ENCODE measurements around the gene UBE2K. TPM values are rescaled to one million over a fixed set of nuclear protein-coding genes. Genes with fewer than 3 reads are reported as not detected.
"Not testable (repeated sequence)": the region's sequence is repeated elsewhere in the genome, so short reads cannot be mapped to it uniquely, and the experiment has no call there.

UBE2K gene
- total and polyA plus RNA-seq, 2 donors, result 18.5 to 40.9 TPM

- DNase-seq (ENCODE audit: low read depth in 6 of 9, low spot score in 9 of 9), result no peak
- no peak overlapping the region for H3K4me3 ChIP-seq (ENCODE audit: low read length in 2 of 2)
- 84% methylated on average over 3 of the region's 3 CpGs for WGBS
- H3K27me3 ChIP-seq (ENCODE audit: control insufficient read depth in 2 of 2, insufficient read depth in 1 of 2, low read length in 1 of 2), result no peaks in the 10 kb centered on the region
- no peaks in the 10 kb centered on the region for H3K4me1 ChIP-seq (ENCODE audit: control insufficient read depth in 2 of 2, insufficient read depth in 2 of 2, low read length in 2 of 2)
- no peaks in the 10 kb centered on the region for H3K9me3 ChIP-seq (ENCODE audit: control insufficient read depth in 2 of 2, insufficient read depth in 1 of 2, low read length in 1 of 2)
- H3K36me3 ChIP-seq (ENCODE audit: control insufficient read depth in 2 of 2, insufficient read depth in 2 of 2, low read length in 1 of 2), result peaks cover 6 to 10% of the 10 kb centered on the region in 2 donors
- H3K27ac ChIP-seq (ENCODE audit: low read depth in 1 of 2, low read length in 1 of 2), result no peak overlapping the region
These were observed 32.1 kb downstream of the UBE2K start for GRCh38 chr4:39730072-39730471.

- DNase-seq (ENCODE audit: low read depth in 6 of 9, low spot score in 9 of 9), result no peak
- Histone ChIP-seq H3K9me3 (ENCODE audit: control insufficient read depth in 2 of 2, insufficient read depth in 1 of 2, low read length in 1 of 2) (no peaks in the 10 kb centered on the region), H3K36me3 (ENCODE audit: control insufficient read depth in 2 of 2, insufficient read depth in 2 of 2, low read length in 1 of 2) (peaks cover 6 to 10% of the 10 kb centered on the region in 2 donors), H3K27ac (ENCODE audit: low read depth in 1 of 2, low read length in 1 of 2) (no peak overlapping the region), H3K4me1 (ENCODE audit: control insufficient read depth in 2 of 2, insufficient read depth in 2 of 2, low read length in 2 of 2) (no peaks in the 10 kb centered on the region), H3K4me3 (ENCODE audit: low read length in 2 of 2) (no peak overlapping the region), H3K27me3 (ENCODE audit: control insufficient read depth in 2 of 2, insufficient read depth in 1 of 2, low read length in 1 of 2) (no peaks in the 10 kb centered on the region)
- WGBS, result 97% methylated on average over 2 of the region's 2 CpGs
These were observed 34.0 kb downstream of the UBE2K start for GRCh38 chr4:39731908-39732307.

- no peaks in the 10 kb centered on the region for H3K9me3 ChIP-seq (ENCODE audit: control insufficient read depth in 2 of 2, insufficient read depth in 1 of 2, low read length in 1 of 2)
- no peak overlapping the region for H3K27ac ChIP-seq (ENCODE audit: low read depth in 1 of 2, low read length in 1 of 2)
- H3K27me3 ChIP-seq (ENCODE audit: control insufficient read depth in 2 of 2, insufficient read depth in 1 of 2, low read length in 1 of 2), result no peaks in the 10 kb centered on the region
- no peaks in the 10 kb centered on the region for H3K4me1 ChIP-seq (ENCODE audit: control insufficient read depth in 2 of 2, insufficient read depth in 2 of 2, low read length in 2 of 2)
- no peak for DNase-seq (ENCODE audit: low read depth in 6 of 9, low spot score in 9 of 9)
- WGBS, result 94% methylated on average over 3 of the region's 3 CpGs
- no peak overlapping the region for H3K4me3 ChIP-seq (ENCODE audit: low read length in 2 of 2)
- H3K36me3 ChIP-seq (ENCODE audit: control insufficient read depth in 2 of 2, insufficient read depth in 2 of 2, low read length in 1 of 2), result peaks cover 4 to 7% of the 10 kb centered on the region in 2 donors
These were observed 34.8 kb downstream of the UBE2K start for GRCh38 chr4:39732728-39733127.

DNA sequence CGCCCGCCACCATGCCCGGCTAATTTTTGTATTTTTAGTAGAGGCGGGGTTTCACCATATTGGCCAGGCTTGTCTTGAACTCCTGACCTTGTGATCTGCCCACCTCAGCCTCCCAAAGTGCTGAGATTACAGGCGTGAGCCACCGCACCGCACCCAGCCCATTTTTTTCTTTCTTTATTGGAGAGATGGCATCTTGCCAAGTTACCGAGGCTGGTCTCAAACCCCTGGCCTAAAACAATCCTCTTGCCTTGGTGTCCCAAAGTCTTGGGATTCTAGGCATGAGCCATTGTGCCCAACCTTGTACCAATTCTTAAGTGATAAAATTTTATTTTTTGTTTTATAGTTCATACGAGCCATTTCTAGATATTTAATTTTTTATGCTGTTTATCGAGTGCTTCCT is 41.7 kb downstream of the UBE2K start:
- not testable (repeated sequence) for H3K4me3 ChIP-seq (ENCODE audit: low read length in 2 of 2); H3K9me3 ChIP-seq (ENCODE audit: control insufficient read depth in 2 of 2, insufficient read depth in 1 of 2, low read length in 1 of 2); H3K27ac ChIP-seq (ENCODE audit: low read depth in 1 of 2, low read length in 1 of 2); H3K27me3 ChIP-seq (ENCODE audit: control insufficient read depth in 2 of 2, insufficient read depth in 1 of 2, low read length in 1 of 2); DNase-seq (ENCODE audit: low read depth in 6 of 9, low spot score in 9 of 9); H3K4me1 ChIP-seq (ENCODE audit: control insufficient read depth in 2 of 2, insufficient read depth in 2 of 2, low read length in 2 of 2)
- H3K36me3 ChIP-seq (ENCODE audit: control insufficient read depth in 2 of 2, insufficient read depth in 2 of 2, low read length in 1 of 2), result peaks cover 5 to 21% of the 10 kb centered on the region in 2 donors
- WGBS, result 99% methylated on average over 10 of the region's 10 CpGs

GRCh38 chr4:39741401-39741800 is 43.5 kb downstream of the UBE2K start:
- Histone ChIP-seq H3K27me3 (ENCODE audit: control insufficient read depth in 2 of 2, insufficient read depth in 1 of 2, low read length in 1 of 2) (no peaks in the 10 kb centered on the region), H3K4me1 (ENCODE audit: control insufficient read depth in 2 of 2, insufficient read depth in 2 of 2, low read length in 2 of 2) (no peaks in the 10 kb centered on the region), H3K36me3 (ENCODE audit: control insufficient read depth in 2 of 2, insufficient read depth in 2 of 2, low read length in 1 of 2) (peaks cover 5 to 23% of the 10 kb centered on the region in 2 donors), H3K9me3 (ENCODE audit: control insufficient read depth in 2 of 2, insufficient read depth in 1 of 2, low read length in 1 of 2) (no peaks in the 10 kb centered on the region), H3K4me3 (ENCODE audit: low read length in 2 of 2) (no peak overlapping the region), H3K27ac (ENCODE audit: low read depth in 1 of 2, low read length in 1 of 2) (no peak overlapping the region)
- WGBS, result 99% methylated on average over 2 of the region's 2 CpGs
- DNase-seq (ENCODE audit: low read depth in 6 of 9, low spot score in 9 of 9), result no peak

DNA sequence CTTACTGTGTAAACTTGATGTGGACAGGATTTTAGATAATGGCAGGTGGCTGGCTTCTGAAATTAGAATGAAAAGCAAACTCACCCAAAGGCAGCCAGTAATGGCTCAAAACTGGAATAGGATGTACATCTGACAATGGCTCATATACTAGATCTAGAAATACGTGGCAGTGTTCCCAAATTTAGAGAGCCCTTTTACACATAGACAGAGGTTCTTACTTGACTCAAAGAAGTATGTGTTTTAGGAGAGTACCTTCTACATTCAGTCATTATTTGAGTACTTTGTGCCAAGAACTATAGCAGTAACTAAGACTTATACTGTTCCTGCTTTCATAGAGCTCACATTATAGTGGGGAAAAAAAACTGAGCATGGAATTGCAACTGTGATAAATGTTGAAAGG is 48.0 kb downstream of the UBE2K start:
- peaks cover 11 to 21% of the 10 kb centered on the region in 2 donors for H3K36me3 ChIP-seq (ENCODE audit: control insufficient read depth in 2 of 2, insufficient read depth in 2 of 2, low read length in 1 of 2)
- no peak overlapping the region for H3K4me3 ChIP-seq (ENCODE audit: low read length in 2 of 2)
- no peaks in the 10 kb centered on the region for H3K9me3 ChIP-seq (ENCODE audit: control insufficient read depth in 2 of 2, insufficient read depth in 1 of 2, low read length in 1 of 2)
- no peak for DNase-seq (ENCODE audit: low read depth in 6 of 9, low spot score in 9 of 9)
- no peaks in the 10 kb centered on the region for H3K27me3 ChIP-seq (ENCODE audit: control insufficient read depth in 2 of 2, insufficient read depth in 1 of 2, low read length in 1 of 2)
- 93% methylated on average over 1 of the region's 1 CpG for WGBS
- no peak overlapping the region for H3K27ac ChIP-seq (ENCODE audit: low read depth in 1 of 2, low read length in 1 of 2)
- H3K4me1 ChIP-seq (ENCODE audit: control insufficient read depth in 2 of 2, insufficient read depth in 2 of 2, low read length in 2 of 2), result no peaks in the 10 kb centered on the region

DNA sequence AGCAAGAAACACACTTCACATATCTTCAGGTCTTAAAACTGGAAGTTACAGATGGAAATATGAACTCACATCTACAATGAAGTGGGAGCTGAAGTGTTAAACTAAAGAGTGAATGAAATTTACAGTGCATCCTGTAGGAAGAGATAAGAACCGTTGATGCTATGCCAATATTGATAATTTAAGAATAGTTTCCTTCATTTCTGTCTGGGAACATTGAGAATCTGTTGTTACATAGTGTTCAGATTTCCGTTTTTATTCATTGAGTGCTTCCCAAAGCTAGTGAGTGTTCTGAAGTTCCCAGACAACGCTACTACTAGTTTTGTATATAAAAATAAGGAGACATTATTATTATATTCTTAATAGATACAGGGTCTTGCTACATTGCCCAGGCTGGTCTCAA is 52.3 kb downstream of the UBE2K start:
- H3K36me3 ChIP-seq (ENCODE audit: control insufficient read depth in 2 of 2, insufficient read depth in 2 of 2, low read length in 1 of 2), result peaks cover 14 to 25% of the 10 kb centered on the region in 2 donors
- 88% methylated on average over 3 of the region's 3 CpGs for WGBS
- H3K27me3 ChIP-seq (ENCODE audit: control insufficient read depth in 2 of 2, insufficient read depth in 1 of 2, low read length in 1 of 2), result no peaks in the 10 kb centered on the region
- H3K9me3 ChIP-seq (ENCODE audit: control insufficient read depth in 2 of 2, insufficient read depth in 1 of 2, low read length in 1 of 2), result no peaks in the 10 kb centered on the region
- H3K4me3 ChIP-seq (ENCODE audit: low read length in 2 of 2), result no peak overlapping the region
- DNase-seq (ENCODE audit: low read depth in 6 of 9, low spot score in 9 of 9), result no peak
- no peaks in the 10 kb centered on the region for H3K4me1 ChIP-seq (ENCODE audit: control insufficient read depth in 2 of 2, insufficient read depth in 2 of 2, low read length in 2 of 2)
- no peak overlapping the region for H3K27ac ChIP-seq (ENCODE audit: low read depth in 1 of 2, low read length in 1 of 2)

DNA sequence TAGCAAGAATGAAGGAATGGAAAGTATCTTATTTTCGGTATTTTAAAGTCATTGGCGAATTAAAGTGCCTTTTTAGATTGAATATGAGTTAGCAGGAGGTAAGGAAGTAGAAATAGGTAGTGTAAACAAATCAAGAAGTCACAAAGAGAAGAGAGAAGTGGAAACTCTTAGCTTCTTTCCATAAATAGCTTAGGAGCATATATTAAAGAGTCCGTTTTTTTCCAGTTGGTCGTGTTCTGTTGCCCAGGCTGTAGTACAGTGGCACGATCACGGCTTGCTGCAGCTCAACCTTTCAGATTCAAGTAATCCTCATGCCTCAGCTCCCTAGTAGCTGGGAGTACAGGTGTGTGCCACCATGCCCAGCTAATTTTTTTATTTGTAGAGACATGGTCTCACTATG is 56.4 kb downstream of the UBE2K start:
- 95% methylated on average over 6 of the region's 6 CpGs for WGBS
- no peaks in the 10 kb centered on the region for H3K9me3 ChIP-seq (ENCODE audit: control insufficient read depth in 2 of 2, insufficient read depth in 1 of 2, low read length in 1 of 2)
- H3K4me1 ChIP-seq (ENCODE audit: control insufficient read depth in 2 of 2, insufficient read depth in 2 of 2, low read length in 2 of 2), result no peaks in the 10 kb centered on the region
- H3K27me3 ChIP-seq (ENCODE audit: control insufficient read depth in 2 of 2, insufficient read depth in 1 of 2, low read length in 1 of 2), result no peaks in the 10 kb centered on the region
- no peak overlapping the region for H3K4me3 ChIP-seq (ENCODE audit: low read length in 2 of 2)
- H3K36me3 ChIP-seq (ENCODE audit: control insufficient read depth in 2 of 2, insufficient read depth in 2 of 2, low read length in 1 of 2), result peaks cover 19 to 36% of the 10 kb centered on the region in 2 donors
- no peak overlapping the region for H3K27ac ChIP-seq (ENCODE audit: low read depth in 1 of 2, low read length in 1 of 2)
- no peak for DNase-seq (ENCODE audit: low read depth in 6 of 9, low spot score in 9 of 9)

GRCh38 chr4:39756159-39756558 is 58.2 kb downstream of the UBE2K start:
- WGBS, result 94% methylated on average over 2 of the region's 2 CpGs
- Histone ChIP-seq H3K27me3 (ENCODE audit: control insufficient read depth in 2 of 2, insufficient read depth in 1 of 2, low read length in 1 of 2) (no peaks in the 10 kb centered on the region), H3K36me3 (ENCODE audit: control insufficient read depth in 2 of 2, insufficient read depth in 2 of 2, low read length in 1 of 2) (peaks cover 23 to 45% of the 10 kb centered on the region in 2 donors)

GRCh38 chr4:39758176-39758575 is 60.2 kb downstream of the UBE2K start:
- no peak overlapping the region for H3K27ac ChIP-seq (ENCODE audit: low read depth in 1 of 2, low read length in 1 of 2)
- H3K9me3 ChIP-seq (ENCODE audit: control insufficient read depth in 2 of 2, insufficient read depth in 1 of 2, low read length in 1 of 2), result peaks cover 0 to 6% of the 10 kb centered on the region in 2 donors
- no peaks in the 10 kb centered on the region for H3K4me1 ChIP-seq (ENCODE audit: control insufficient read depth in 2 of 2, insufficient read depth in 2 of 2, low read length in 2 of 2)
- DNase-seq (ENCODE audit: low read depth in 6 of 9, low spot score in 9 of 9), result no peak
- H3K36me3 ChIP-seq (ENCODE audit: control insufficient read depth in 2 of 2, insufficient read depth in 2 of 2, low read length in 1 of 2), result peaks cover 28 to 50% of the 10 kb centered on the region in 2 donors
- H3K4me3 ChIP-seq (ENCODE audit: low read length in 2 of 2), result no peak overlapping the region
- no peaks in the 10 kb centered on the region for H3K27me3 ChIP-seq (ENCODE audit: control insufficient read depth in 2 of 2, insufficient read depth in 1 of 2, low read length in 1 of 2)
- WGBS, result 95% methylated on average over 6 of the region's 6 CpGs

More at GRCh38 chr4:39756159-39756558, 58.2 kb downstream of the UBE2K start:
- no peak overlapping the region for H3K4me3 ChIP-seq (ENCODE audit: low read length in 2 of 2)
- no peaks in the 10 kb centered on the region for H3K4me1 ChIP-seq (ENCODE audit: control insufficient read depth in 2 of 2, insufficient read depth in 2 of 2, low read length in 2 of 2)
- no peak for DNase-seq (ENCODE audit: low read depth in 6 of 9, low spot score in 9 of 9)
- no peak overlapping the region for H3K27ac ChIP-seq (ENCODE audit: low read depth in 1 of 2, low read length in 1 of 2)
- no peaks in the 10 kb centered on the region for H3K9me3 ChIP-seq (ENCODE audit: control insufficient read depth in 2 of 2, insufficient read depth in 1 of 2, low read length in 1 of 2)
